CD14-positive monocyte (primary cell): ENCODE measurements around the gene ZNF710. TPM values are rescaled to one million over a fixed set of nuclear protein-coding genes. Genes with fewer than 3 reads are reported as not detected.

ENCODE experiments used
- DNase-seq, 3 donors: peaks; one replicate each; pipeline ENCODE4 v3.0.0-alpha.2; 2011 to 2022
- H2AFZ ChIP-seq: 2 replicates; pipeline ENCODE4 v1.6.0; 2012; ENCODE audit warnings: mild to moderate bottlenecking, low read depth, low read length, inconsistent platforms; ENCODE audit not compliant: insufficient read depth, poor library complexity, severe bottlenecking
- H3K27ac ChIP-seq, 2 donors: 1 replicate in 1 of 2; 2 replicates in 1 of 2; pipeline ENCODE4 v1.5.1; 2012 to 2013; ENCODE audit warnings: low read length in 2 of 2, control low read depth in 1 of 2, inconsistent platforms in 1 of 2, low read depth in 1 of 2, mild to moderate bottlenecking in 1 of 2
- H3K27me3 ChIP-seq, 2 donors: one replicate each; pipeline versions ENCODE4 v1.6.0 to v1.6.1; 2011 to 2013; ENCODE audit warnings: low read length in 2 of 2; ENCODE audit not compliant: control insufficient read depth in 2 of 2, insufficient read depth in 2 of 2
- H3K36me3 ChIP-seq, 2 donors: replicated peaks in 1 of 2; 1 replicate in 1 of 2; 2 replicates in 1 of 2; pipeline versions ENCODE4 v1.5.1 to v1.6.1; 2012 to 2013; ENCODE audit warnings: low read length in 2 of 2, control low read depth in 1 of 2, inconsistent platforms in 1 of 2, mild to moderate bottlenecking in 1 of 2; ENCODE audit not compliant: insufficient read depth in 2 of 2, control insufficient read depth in 1 of 2
- H3K4me1 ChIP-seq, 2 donors: 1 replicate in 1 of 2; 2 replicates in 1 of 2; pipeline versions ENCODE4 v1.5.1 to v1.6.1; 2012 to 2013; ENCODE audit warnings: low read length in 2 of 2, control low read depth in 1 of 2, inconsistent platforms in 1 of 2, mild to moderate bottlenecking in 1 of 2, moderate library complexity in 1 of 2; ENCODE audit not compliant: insufficient read depth in 2 of 2, control insufficient read depth in 1 of 2
- H3K4me2 ChIP-seq: replicated peaks from 2 replicates; pipeline ENCODE3; 2012; ENCODE audit warnings: low read length, moderate library complexity, mild to moderate bottlenecking; ENCODE audit not compliant: poor library complexity, severe bottlenecking; ENCODE audit errors: extremely low read depth
- H3K4me3 ChIP-seq, 3 experiments: fragments of 200-600 bp in 1 of 3; sonication (generic) in 1 of 3; replicated peaks in 1 of 3; 1 replicate in 2 of 3; 2 replicates in 1 of 3; pipeline ENCODE4 v1.5.1; 2011 to 2013; ENCODE audit warnings: low read length in 3 of 3, mild to moderate bottlenecking in 3 of 3, control low read depth in 2 of 3, low read depth in 2 of 3, inconsistent platforms in 1 of 3, moderate library complexity in 1 of 3
- H3K79me2 ChIP-seq: 2 replicates; pipeline ENCODE4 v1.6.0; 2012; ENCODE audit warnings: mild to moderate bottlenecking, control low read depth, inconsistent platforms, low read length, moderate library complexity; ENCODE audit not compliant: insufficient read depth
- H3K9ac ChIP-seq: 2 replicates; pipeline ENCODE4 v1.6.0; 2017; ENCODE audit warnings: low read length, mild to moderate bottlenecking; ENCODE audit not compliant: insufficient read depth, poor library complexity, severe bottlenecking
- H3K9me3 ChIP-seq, 2 donors: replicated peaks in 1 of 2; 1 replicate in 1 of 2; 2 replicates in 1 of 2; pipeline versions ENCODE4 v1.5.1 to v1.6.1; 2012 to 2013; ENCODE audit warnings: low read length in 2 of 2, control low read depth in 1 of 2; ENCODE audit not compliant: control insufficient read depth in 1 of 2, insufficient read depth in 1 of 2
- H4K20me1 ChIP-seq: 2 replicates; pipeline ENCODE4 v1.6.0; 2012; ENCODE audit warnings: mild to moderate bottlenecking, low read length, control low read depth, moderate library complexity; ENCODE audit not compliant: insufficient read depth
- H3K27ac Mint-ChIP-seq, 7 donors: one replicate each; pipeline ENCODE4 v1.8.0; 2020; ENCODE audit warnings: mild to moderate bottlenecking in 7 of 7, mixed read lengths in 7 of 7, moderate library complexity in 6 of 7, inconsistent platforms in 2 of 7
- H3K27me3 Mint-ChIP-seq, 3 donors: one replicate each; pipeline ENCODE4 v1.8.0; 2021 to 2022; ENCODE audit warnings: low read depth in 3 of 3, mild to moderate bottlenecking in 3 of 3, mixed read lengths in 3 of 3, moderate library complexity in 3 of 3, inconsistent platforms in 1 of 3
- H3K36me3 Mint-ChIP-seq, 2 donors: one replicate each; pipeline ENCODE4 v1.8.0; 2020; ENCODE audit warnings: mixed read lengths in 2 of 2, inconsistent platforms in 1 of 2, mild to moderate bottlenecking in 1 of 2
- H3K4me1 Mint-ChIP-seq: one replicate; pipeline ENCODE4 v1.8.0; 2020; ENCODE audit warnings: mild to moderate bottlenecking, mixed read lengths
- H3K4me3 Mint-ChIP-seq, 2 donors: one replicate each; pipeline ENCODE4 v1.8.0; 2020; ENCODE audit warnings: mild to moderate bottlenecking in 2 of 2, mixed read lengths in 2 of 2, moderate library complexity in 1 of 2
- H3K9me3 Mint-ChIP-seq, 7 donors: one replicate each; pipeline ENCODE4 v1.8.0; 2020 to 2022; ENCODE audit warnings: mixed read lengths in 7 of 7, mild to moderate bottlenecking in 6 of 7, moderate library complexity in 6 of 7, inconsistent platforms in 2 of 7
- CTCF ChIP-seq: fragments of 200-600 bp; IDR thresholded peaks from one replicate; pipeline ENCODE4 v1.8.0; 2022; ENCODE audit warnings: antibody characterized with exemption, mild to moderate bottlenecking
- WGBS: methylation state at CpG from one replicate; pipeline ENCODE4 v1.1.5; 2013; ENCODE audit warnings: missing lambda C conversion rate; ENCODE audit not compliant: insufficient coverage; 5-methylcytosine and 5-hydroxymethylcytosine counted together
- intact Hi-C, 2 donors: fragments of 100-400 bp; cut with micrococcal nuclease; formaldehyde crosslinking; loops; one replicate each; pipeline versions ENCODE4 v1.15.0 to v1.15.1; 2023
- polyA plus RNA-seq, 3 donors: library from polyadenylated mRNA; depleted of rRNA in 1 of 3; unstranded in 2 of 3; stranded (reverse) in 1 of 3; fragments of 300-500 nt in 2 of 3; fragments of >200 nt in 1 of 3; fragmentation: Illumina TruSeq in 2 of 3; gene quantifications; 1 replicate in 2 of 3; 2 replicates in 1 of 3; pipeline ENCODE4 v1.2.3, GENCODE V29; 2012 to 2021

ZNF710 gene
- polyA plus RNA-seq, 3 donors, result 3.4 to 45.6 (median 4.8) TPM

- H3K27me3 Mint-ChIP-seq, result peaks cover 0 to 3% (median 0%) of the 10 kb centered on the region in 3 donors
- H3K9me3 Mint-ChIP-seq, result peaks cover 0 to 1% (median 0%) of the 10 kb centered on the region in 7 donors
- H3K27ac Mint-ChIP-seq, result no peak overlapping the region
- peaks cover 26 to 49% of the 10 kb centered on the region in 2 donors for H3K36me3 Mint-ChIP-seq
- Histone ChIP-seq H3K4me2 (no peak overlapping the region), H3K4me1 (peaks cover 63 to 82% of the 10 kb centered on the region in 2 donors), H3K27me3 (no peaks in the 10 kb centered on the region), H3K4me3 (no peak overlapping the region), H3K27ac (peak overlapping the region in 1 of 2 donors; percentile 4), H4K20me1 (no peaks in the 10 kb centered on the region), H3K9me3 (no peaks in the 10 kb centered on the region), H3K36me3 (peaks cover 5 to 12% of the 10 kb centered on the region in 2 donors), H3K9ac (no peak overlapping the region), H2AFZ (no peak overlapping the region), H3K79me2 (peaks cover 100% of the 10 kb centered on the region)
- no peak for TF ChIP-seq CTCF
- H3K4me3 Mint-ChIP-seq, result no peak overlapping the region
- peaks cover 67% of the 10 kb centered on the region for H3K4me1 Mint-ChIP-seq
- no CpG with 5 or more reads among the region's 2 CpGs for WGBS
- no peak for DNase-seq
- intact Hi-C loops, result no loop called here
These were observed 24.4 kb downstream of the ZNF710 start for GRCh38 chr15:90025489-90026033.

- H2AFZ ChIP-seq, result no peak overlapping the region
- no peaks in the 10 kb centered on the region for H3K9me3 ChIP-seq
- H3K9ac ChIP-seq, result no peak overlapping the region
- Mint-ChIP-seq H3K36me3 (peaks cover 20 to 39% of the 10 kb centered on the region in 2 donors), H3K27me3 (no peaks in the 10 kb centered on the region), H3K4me3 (no peak overlapping the region), H3K27ac (peak overlapping the region in 4 of 7 donors; percentile 52 to 62 (median 57)), H3K4me1 (peaks cover 67% of the 10 kb centered on the region), H3K9me3 (no peaks in the 10 kb centered on the region)
- peaks cover 99% of the 10 kb centered on the region for H3K79me2 ChIP-seq
- peaks cover 1 to 5% of the 10 kb centered on the region in 2 donors for H3K36me3 ChIP-seq
- no peaks in the 10 kb centered on the region for H3K27me3 ChIP-seq
- H4K20me1 ChIP-seq, result no peaks in the 10 kb centered on the region
- DNase-seq, result peak in 2 of 3 donors; percentile 18 to 34
- WGBS, result 96% methylated on average over 4 of the region's 5 CpGs
- H3K4me3 ChIP-seq, result no peak overlapping the region
- peak overlapping the region in 1 of 2 donors; percentile 6 for H3K27ac ChIP-seq
- no peak overlapping the region for H3K4me2 ChIP-seq
- H3K4me1 ChIP-seq, result peaks cover 65 to 82% of the 10 kb centered on the region in 2 donors
- TF ChIP-seq CTCF, result no peak
- intact Hi-C loops, result loop anchor here in 1 of 2 donors (2.0 kb wide), 1 partner anchor 16 kb away; no protein-coding TSS in a partner anchor
These were observed 27.3 kb downstream of the ZNF710 start for GRCh38 chr15:90028376-90028944.
